Pancreas (tissue), 10 donors: ENCODE measurements around the gene SEC31B. TPM values are rescaled to one million over a fixed set of nuclear protein-coding genes. Genes with fewer than 3 reads are reported as not detected.

Source experiments
- ATAC-seq, 4 donors: fragments of 200-7000 bp; cut with Tn5 transposase; one replicate each; pipeline versions ENCODE4 v1.8.0 to v1.9.1; 2020; ENCODE audit warnings: mild to moderate bottlenecking in 4 of 4, moderate library complexity in 4 of 4
- DNase-seq, 6 donors: peaks; one replicate each; pipeline ENCODE4 v3.0.0-alpha.2; 2020
- FAIRE-seq: peaks from 2 replicates; lab custom pipeline; 2012; peaks lifted over from hg19 to GRCh38; lab: Jason Lieb, UNC
- H3K27ac ChIP-seq, 4 donors: fragments of 200-600 bp; sonication (generic); 1 replicate in 3 of 4; 2 replicates in 1 of 4; pipeline versions ENCODE4 v1.5.0 to v1.8.0; 2020
- H3K27me3 ChIP-seq, 4 donors: fragments of 200-600 bp; one replicate each; pipeline ENCODE4 v1.8.0; 2021
- H3K36me3 ChIP-seq, 3 donors: fragments of 200-600 bp; sonication (generic) in 1 of 3; one replicate each; pipeline versions ENCODE4 v1.5.0 to v1.8.0; 2020 to 2021
- H3K4me1 ChIP-seq, 3 donors: fragments of 200-600 bp; one replicate each; pipeline ENCODE4 v1.8.0; 2021
- H3K4me3 ChIP-seq, 4 donors: fragments of 200-600 bp; sonication (generic) in 2 of 4; one replicate each; pipeline versions ENCODE4 v1.5.0 to v1.8.0; 2020 to 2021
- H3K9me3 ChIP-seq, 4 donors: fragments of 200-600 bp; one replicate each; pipeline ENCODE4 v1.8.0; 2021
- WGBS, 2 donors: extraction: QIAGEN DNeasy Blood & Tissue Kit; methylation state at CpG; one replicate each; pipeline ENCODE4 v1.1.7; 2013; 5-methylcytosine and 5-hydroxymethylcytosine counted together
- intact Hi-C, 3 donors: fragments of 100-400 bp; cut with DNase I; formaldehyde crosslinking; loops; one replicate each; pipeline versions ENCODE4 v1.11.1 to v1.14.2; 2022
- polyA plus RNA-seq, 2 donors: library from polyadenylated mRNA; stranded (reverse); fragments of 200-250 nt; gene quantifications; one replicate each; pipeline ENCODE4 v1.2.3, GENCODE V29; 2013
- total RNA-seq, 6 donors: library from RNA; stranded (reverse); fragmentation: NEBNext Ultra II Directional in 4 of 6; extraction: Animal tissue kit (Norgen Biotek cat#: 25700) in 4 of 6; gene quantifications; one replicate each; pipeline versions ENCODE4 v1.2.1 to v1.2.4, GENCODE V29; 2021 to 2023
- TF ChIP-seq, protein P1 (sequence below), 4 donors: fragments of 200-600 bp; sonication (generic) in 3 of 4; IDR thresholded peaks; one replicate each; pipeline versions ENCODE4 v1.5.0 to v1.8.0; 2021; ENCODE audit warnings: antibody characterized with exemption in 4 of 4
- donor health status: healthy with polysubstance abuse.
- donor health status: DM: no; HTN: no; CAD: no; lungs with moderate emphysema.
- donor health status: DM: no; HTN: no; CAD: no.
- donor health status: control.
- donor health status: control.
- donor health status: Bipolar disorder and iron deficiency.
- donor health status: DM: yes; HTN: yes; CAD: no.
- donor health status: DM: no; HTN: no; CAD: no.
- donor health status: DM: no; HTN: no; CAD: no.
- donor health status: DM: yes; HTN: yes; CAD: no.

SEC31B gene
- total and polyA plus RNA-seq, 8 donors: 1.8 to 14.4 (median 2.4) TPM

DNA sequence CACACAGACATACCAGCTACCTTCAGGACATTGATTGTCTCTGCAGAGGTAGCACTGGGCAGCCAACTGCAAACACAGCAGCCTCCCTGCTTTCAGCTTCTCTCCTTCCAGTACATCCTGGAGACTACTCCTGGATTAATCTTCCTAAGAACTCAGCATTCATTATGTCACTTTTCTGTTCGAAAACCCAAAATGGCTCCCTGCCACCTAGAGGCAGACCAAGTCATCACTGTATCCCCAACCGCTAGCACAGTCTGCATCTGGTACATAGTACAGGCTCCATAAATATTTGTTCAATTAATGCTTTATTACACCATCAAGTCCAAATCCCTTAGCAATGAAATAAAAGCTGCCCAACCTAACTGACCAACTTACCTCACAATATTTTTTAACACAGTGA, 5.0 kb upstream of the SEC31B start:
- TF ChIP-seq, protein P1, sequence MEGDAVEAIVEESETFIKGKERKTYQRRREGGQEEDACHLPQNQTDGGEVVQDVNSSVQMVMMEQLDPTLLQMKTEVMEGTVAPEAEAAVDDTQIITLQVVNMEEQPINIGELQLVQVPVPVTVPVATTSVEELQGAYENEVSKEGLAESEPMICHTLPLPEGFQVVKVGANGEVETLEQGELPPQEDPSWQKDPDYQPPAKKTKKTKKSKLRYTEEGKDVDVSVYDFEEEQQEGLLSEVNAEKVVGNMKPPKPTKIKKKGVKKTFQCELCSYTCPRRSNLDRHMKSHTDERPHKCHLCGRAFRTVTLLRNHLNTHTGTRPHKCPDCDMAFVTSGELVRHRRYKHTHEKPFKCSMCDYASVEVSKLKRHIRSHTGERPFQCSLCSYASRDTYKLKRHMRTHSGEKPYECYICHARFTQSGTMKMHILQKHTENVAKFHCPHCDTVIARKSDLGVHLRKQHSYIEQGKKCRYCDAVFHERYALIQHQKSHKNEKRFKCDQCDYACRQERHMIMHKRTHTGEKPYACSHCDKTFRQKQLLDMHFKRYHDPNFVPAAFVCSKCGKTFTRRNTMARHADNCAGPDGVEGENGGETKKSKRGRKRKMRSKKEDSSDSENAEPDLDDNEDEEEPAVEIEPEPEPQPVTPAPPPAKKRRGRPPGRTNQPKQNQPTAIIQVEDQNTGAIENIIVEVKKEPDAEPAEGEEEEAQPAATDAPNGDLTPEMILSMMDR (IDR thresholded peaks at IDR 0.05): no peak
- Histone ChIP-seq H3K4me1 (peaks cover 0 to 10% (median 7%) of the 10 kb centered on the region in 3 donors), H3K36me3 (peaks cover 0 to 29% (median 12%) of the 10 kb centered on the region in 3 donors), H3K27ac (no peak overlapping the region), H3K27me3 (no peaks in the 10 kb centered on the region), H3K9me3 (no peaks in the 10 kb centered on the region), H3K4me3 (no peak overlapping the region)
- DNase-seq: no peak
- ATAC-seq: no peak
- intact Hi-C loops: loop anchor here in 1 of 3 donors (10.0 kb wide), 1 partner anchor 180 kb away; the partner anchor contains the start of gene SCD
- WGBS, 2 donors: 82 to 92% methylated on average over 2 of the region's 2 CpGs
- no peak for FAIRE-seq

DNA sequence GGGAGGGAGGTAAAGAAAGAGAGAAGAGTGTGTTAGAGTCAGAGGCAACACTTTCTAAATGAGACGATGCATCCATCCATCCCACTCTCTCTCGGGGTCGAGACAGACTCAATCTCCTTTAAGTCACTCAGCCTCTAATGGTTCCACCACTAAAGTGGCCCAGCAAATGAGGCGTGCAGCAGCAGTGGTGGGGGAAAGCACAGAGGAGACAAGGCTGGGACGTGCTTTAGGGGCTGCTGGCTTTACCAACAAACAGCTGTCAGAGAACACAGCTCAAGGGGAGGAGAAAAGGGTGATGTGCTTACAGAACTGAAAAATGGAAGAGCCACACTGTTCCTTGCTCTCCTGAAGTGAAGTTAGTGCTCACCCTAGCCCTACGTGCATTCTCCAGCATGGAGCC, 4.5 kb upstream of the SEC31B start:
- ATAC-seq: no peak
- no peaks in the 10 kb centered on the region for H3K9me3 ChIP-seq
- WGBS, 2 donors: 81 to 84% methylated on average over 6 of the region's 6 CpGs
- peaks cover 0 to 29% (median 12%) of the 10 kb centered on the region in 3 donors for H3K36me3 ChIP-seq
- H3K4me1 ChIP-seq: peaks cover 3 to 14% (median 10%) of the 10 kb centered on the region in 3 donors
- no peaks in the 10 kb centered on the region for H3K27me3 ChIP-seq
- TF ChIP-seq, protein P1 (IDR thresholded peaks at IDR 0.05): no peak
- no peak for DNase-seq
- intact Hi-C loops: loop anchor here in 1 of 3 donors (10.0 kb wide), 1 partner anchor 179 kb away; the partner anchor contains the start of gene SCD
- FAIRE-seq: no peak
- H3K4me3 ChIP-seq: no peak overlapping the region
- H3K27ac ChIP-seq: no peak overlapping the region

DNA sequence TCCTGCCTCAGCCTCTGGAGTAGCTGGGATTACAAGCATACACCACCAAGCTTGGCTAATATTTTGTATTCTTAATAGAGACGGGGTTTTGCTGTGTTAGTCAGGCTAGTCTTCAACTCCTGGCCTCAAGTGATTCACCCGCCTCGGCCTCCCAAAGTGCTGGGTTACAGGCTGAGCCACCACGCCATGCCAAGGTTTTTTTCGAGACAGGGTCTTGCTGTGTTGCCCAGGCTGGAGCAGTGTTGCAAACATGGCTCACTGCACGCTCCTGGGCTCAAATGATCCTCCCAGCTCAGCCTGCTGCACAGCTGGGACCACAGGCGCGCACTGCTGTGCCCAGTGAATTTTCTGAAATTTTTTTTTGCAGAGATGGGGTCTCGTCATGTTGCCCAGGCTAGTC, 3.3 kb upstream of the SEC31B start:
- Histone ChIP-seq H3K27me3 (no peaks in the 10 kb centered on the region), H3K27ac (no peak overlapping the region), H3K4me3 (no peak overlapping the region), H3K36me3 (peaks cover 0 to 29% (median 12%) of the 10 kb centered on the region in 3 donors), H3K4me1 (peaks cover 7 to 11% (median 7%) of the 10 kb centered on the region in 3 donors), H3K9me3 (no peaks in the 10 kb centered on the region)
- FAIRE-seq (no peak), ATAC-seq (no peak), DNase-seq (no peak)
- TF ChIP-seq, protein P1 (IDR thresholded peaks at IDR 0.05): no peak
- WGBS, 2 donors: 92 to 95% methylated on average over 9 of the region's 9 CpGs
- intact Hi-C loops: loop anchor here in 1 of 3 donors (10.0 kb wide), 1 partner anchor 178 kb away; the partner anchor contains the start of gene SCD

DNA sequence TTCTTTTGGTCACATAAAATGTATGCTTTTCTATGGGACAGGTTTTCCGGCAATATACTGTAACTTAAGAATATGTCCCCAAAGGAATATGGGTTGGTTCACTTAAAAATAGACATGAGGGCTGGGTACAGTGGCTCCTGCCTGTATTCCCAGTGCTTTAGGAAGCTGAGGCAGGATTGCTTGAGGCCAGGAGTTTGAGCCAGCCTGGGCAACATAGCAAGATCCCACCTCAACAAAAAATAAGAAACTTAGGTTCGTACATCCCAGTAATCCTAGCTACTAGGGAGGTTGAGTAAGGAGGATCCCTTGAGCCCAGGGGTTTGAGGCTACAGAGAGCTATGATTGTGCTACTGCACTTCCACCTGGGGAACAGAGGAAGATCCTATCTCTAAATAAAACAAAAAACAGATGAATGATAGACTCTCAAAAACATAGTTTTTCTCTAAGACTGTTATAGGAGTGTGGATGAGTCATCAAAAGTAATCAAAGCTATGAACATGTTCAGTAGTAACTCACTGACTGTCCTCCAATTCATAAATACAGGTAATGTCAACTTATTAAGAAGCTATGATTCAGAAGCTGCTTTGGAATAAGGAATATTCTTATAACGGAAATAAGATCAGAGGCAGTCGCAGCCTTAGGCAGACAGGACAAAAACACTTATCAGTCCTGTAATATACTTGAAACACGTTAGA, 2.6 kb upstream of the SEC31B start:
- TF ChIP-seq, protein P1 (IDR thresholded peaks at IDR 0.05): no peak
- no peaks in the 10 kb centered on the region for H3K27me3 ChIP-seq
- WGBS, 2 donors: 81 to 87% methylated on average over 5 of the region's 5 CpGs
- no peak overlapping the region for H3K4me3 ChIP-seq
- H3K36me3 ChIP-seq: peaks cover 0 to 29% (median 12%) of the 10 kb centered on the region in 3 donors
- no peaks in the 10 kb centered on the region for H3K9me3 ChIP-seq
- intact Hi-C loops: loop anchor here in 1 of 3 donors (10.0 kb wide), 1 partner anchor 177 kb away; the partner anchor contains the start of gene SCD
- no peak for ATAC-seq
- FAIRE-seq: no peak
- no peak overlapping the region for H3K27ac ChIP-seq
- peaks cover 7 to 11% (median 7%) of the 10 kb centered on the region in 3 donors for H3K4me1 ChIP-seq
- DNase-seq: no peak
